ENCODE data around the gene TANGO6. TPM values are rescaled to one million over a fixed set of nuclear protein-coding genes. Genes with fewer than 3 reads are reported as not detected.

TANGO6 gene
- total and polyA plus RNA-seq, 2 of the 8 experiments (the other 6 are each of a cell fraction or from before 2014, with no cell fraction given) = 5.0 to 19.5 TPM

- TF ChIP-seq SIN3A (conservative IDR thresholded peaks at IDR 0.05 in 1 of 2, IDR thresholded peaks at IDR 0.05 in 1 of 2; ENCODE audit: low read depth in 1 of 2, low read length in 2 of 2) = peak; percentile 17 to 30; a peak in 1 of 4 replicates
- TF ChIP-seq KDM1A (IDR thresholded peaks at IDR 0.05; ENCODE audit: borderline replicate concordance, low read length) = no peak
- TF ChIP-seq SP1 (IDR thresholded peaks at IDR 0.05; ENCODE audit: low read depth, low read length) = no peak
Observed at GRCh38 chr16:69108064-69108904, 265.0 kb downstream of the TANGO6 start (continued).
